OCI-LY7 (cell line): ENCODE data around the gene TAOK1. TPM values are rescaled to one million over a fixed set of nuclear protein-coding genes. Genes with fewer than 3 reads are reported as not detected.

Source experiments
- BruUV-seq: library from RNA; stranded (reverse); fragments of 400-500 nt; replicated peaks from 2 replicates; lab custom pipeline; 2021; lab: Mats Ljungman, UMichigan
- CTCF ChIA-PET: fragments of 300-600 bp; sonication (Branson Sonifier 250); formaldehyde crosslinking; loops from one replicate; lab custom pipeline; 2022; ENCODE audit warnings: antibody characterized with exemption; ENCODE audit not compliant: unreplicated experiment; lab: Charles Lee
- POLR2A ChIA-PET: fragments of 300-600 bp; sonication (Branson Sonifier 250); formaldehyde crosslinking; loops from one replicate; lab custom pipeline; 2022; ENCODE audit warnings: antibody characterized with exemption; lab: Charles Lee
- DNase-seq: peaks from one replicate; pipeline ENCODE4 v3.0.0-alpha.2; 2015; ENCODE audit warnings: low spot score
- H2AFZ ChIP-seq: fragments of 200-600 bp; sonication (generic), shearing (Covaris generic); 2 replicates; pipeline ENCODE4 v1.6.1; 2014; ENCODE audit warnings: mild to moderate bottlenecking, antibody characterized with exemption, low read length, moderate library complexity
- H3K27ac ChIP-seq: fragments of 200-600 bp; sonication (generic); 2 replicates; pipeline ENCODE4 v1.5.1; 2014; ENCODE audit warnings: mixed run types, low read depth, mild to moderate bottlenecking, moderate library complexity, low read length, inconsistent platforms; ENCODE audit not compliant: poor library complexity, severe bottlenecking
- H3K36me3 ChIP-seq: fragments of 200-600 bp; sonication (generic); 2 replicates; pipeline ENCODE4 v1.6.1; 2014; ENCODE audit warnings: mild to moderate bottlenecking, antibody characterized with exemption, low read length, moderate library complexity, mixed read lengths; ENCODE audit not compliant: insufficient read depth
- H3K4me1 ChIP-seq: fragments of 200-600 bp; sonication (generic); 2 replicates; pipeline ENCODE4 v1.5.1; 2014; ENCODE audit warnings: mild to moderate bottlenecking, low read length; ENCODE audit not compliant: insufficient read depth, poor library complexity, severe bottlenecking
- H3K4me2 ChIP-seq: fragments of 200-600 bp; sonication (generic); 2 replicates; pipeline ENCODE4 v1.6.1; 2014; ENCODE audit warnings: mild to moderate bottlenecking, low read length
- H3K4me3 ChIP-seq: fragments of 200-600 bp; sonication (generic); 2 replicates; pipeline ENCODE4 v1.5.1; 2014; ENCODE audit warnings: mild to moderate bottlenecking, low read depth, low read length; ENCODE audit not compliant: poor library complexity, severe bottlenecking
- H3K79me2 ChIP-seq: fragments of 200-600 bp; sonication (generic); 2 replicates; pipeline ENCODE4 v1.6.1; 2016; ENCODE audit warnings: low read depth, mild to moderate bottlenecking, low read length, moderate library complexity, mixed read lengths; ENCODE audit not compliant: insufficient read depth
- H3K9me2 ChIP-seq: fragments of 200-600 bp; sonication (generic); 2 replicates; pipeline ENCODE4 v1.6.1; 2016; ENCODE audit warnings: mild to moderate bottlenecking, low read length, mixed read lengths; ENCODE audit not compliant: insufficient read depth
- H3K9me3 ChIP-seq: fragments of 200-600 bp; sonication (generic); 2 replicates; pipeline ENCODE4 v1.6.1; 2014; ENCODE audit warnings: mild to moderate bottlenecking, mixed run types, low read length, mixed read lengths
- H4K20me1 ChIP-seq: fragments of 200-600 bp; sonication (generic); 2 replicates; pipeline ENCODE4 v1.6.1; 2014; ENCODE audit warnings: mild to moderate bottlenecking, antibody characterized with exemption, low read length, moderate library complexity, mixed read lengths; ENCODE audit not compliant: insufficient read depth
- EZH2phosphoT487 ChIP-seq: fragments of 200-600 bp; sonication (generic); IDR thresholded peaks from 2 replicates; pipeline ENCODE4 v1.6.1; 2018; ENCODE audit warnings: low read depth, borderline replicate concordance, mild to moderate bottlenecking, mixed run types, antibody characterized with exemption, low read length, moderate library complexity, mixed read lengths
- intact Hi-C: fragments of 100-400 bp; cut with micrococcal nuclease; formaldehyde crosslinking; loops from one replicate; pipeline ENCODE4 v1.10.0; 2022; ENCODE audit not compliant: unreplicated experiment
- total RNA-seq, 2 experiments: library from RNA; depleted of rRNA in 1 of 2; stranded (reverse); fragments of >200 nt in 1 of 2; shearing (Covaris generic) in 1 of 2; gene quantifications; 2 replicates each; pipeline ENCODE4 v1.2.3, GENCODE V29; 2014 to 2022
- TF ChIP-seq, protein P1 (sequence below): fragments of 200-600 bp; sonication (generic); conservative IDR thresholded peaks from 2 replicates; pipeline ENCODE4 v1.5.1; 2014; ENCODE audit warnings: mild to moderate bottlenecking, antibody characterized with exemption, low read length, moderate library complexity, mixed read lengths

TAOK1 gene
- total RNA-seq, 2 experiments from 2014 or later: 30.4 to 46.8 TPM

DNA sequence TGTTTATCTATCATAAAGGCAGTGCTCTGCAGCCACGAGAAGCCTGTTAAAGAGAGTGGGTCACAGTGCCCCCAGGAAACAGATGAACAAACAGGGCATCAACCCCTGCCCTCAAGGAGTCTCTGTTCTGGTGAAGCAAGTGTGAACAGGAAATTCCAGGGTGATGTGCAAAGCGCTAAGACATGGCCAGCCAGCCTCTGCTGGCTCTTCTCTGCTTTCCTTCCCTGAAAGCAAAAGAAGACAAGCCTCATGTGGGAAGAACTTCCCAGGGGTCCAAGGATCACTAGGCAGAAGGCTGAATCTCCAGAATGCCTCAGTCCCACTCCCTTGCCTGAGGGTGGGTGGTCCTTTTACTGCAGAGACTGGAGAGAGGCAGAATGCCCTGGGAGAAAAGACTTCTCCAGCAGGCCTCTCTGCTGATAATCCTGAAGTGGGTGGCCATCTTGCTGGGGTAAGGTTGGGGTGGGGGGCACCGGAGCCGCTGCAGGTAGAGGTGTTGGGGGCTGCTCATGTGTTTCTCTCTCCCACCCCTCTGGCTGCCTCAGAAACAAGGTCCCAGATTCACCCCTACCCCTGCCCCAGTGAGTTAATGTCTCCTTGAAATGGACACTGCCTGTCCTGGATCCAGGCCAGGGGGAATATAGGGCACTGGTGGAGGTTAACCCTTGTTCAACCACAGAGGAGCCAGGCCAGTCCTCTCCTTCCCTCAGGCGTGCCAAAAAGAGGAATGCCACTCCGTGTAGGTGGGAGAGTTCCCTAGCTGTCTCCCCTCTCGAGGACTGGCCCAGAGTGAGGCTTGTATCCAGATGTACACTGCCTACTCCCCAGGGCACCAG lies 205.2 kb downstream of the TAOK1 start:
- no peaks in the 10 kb centered on the region for H3K36me3 ChIP-seq
- no peak for TF ChIP-seq EZH2phosphoT487
- TF ChIP-seq, protein P1, sequence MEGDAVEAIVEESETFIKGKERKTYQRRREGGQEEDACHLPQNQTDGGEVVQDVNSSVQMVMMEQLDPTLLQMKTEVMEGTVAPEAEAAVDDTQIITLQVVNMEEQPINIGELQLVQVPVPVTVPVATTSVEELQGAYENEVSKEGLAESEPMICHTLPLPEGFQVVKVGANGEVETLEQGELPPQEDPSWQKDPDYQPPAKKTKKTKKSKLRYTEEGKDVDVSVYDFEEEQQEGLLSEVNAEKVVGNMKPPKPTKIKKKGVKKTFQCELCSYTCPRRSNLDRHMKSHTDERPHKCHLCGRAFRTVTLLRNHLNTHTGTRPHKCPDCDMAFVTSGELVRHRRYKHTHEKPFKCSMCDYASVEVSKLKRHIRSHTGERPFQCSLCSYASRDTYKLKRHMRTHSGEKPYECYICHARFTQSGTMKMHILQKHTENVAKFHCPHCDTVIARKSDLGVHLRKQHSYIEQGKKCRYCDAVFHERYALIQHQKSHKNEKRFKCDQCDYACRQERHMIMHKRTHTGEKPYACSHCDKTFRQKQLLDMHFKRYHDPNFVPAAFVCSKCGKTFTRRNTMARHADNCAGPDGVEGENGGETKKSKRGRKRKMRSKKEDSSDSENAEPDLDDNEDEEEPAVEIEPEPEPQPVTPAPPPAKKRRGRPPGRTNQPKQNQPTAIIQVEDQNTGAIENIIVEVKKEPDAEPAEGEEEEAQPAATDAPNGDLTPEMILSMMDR: no peak
- no peak overlapping the region for H3K27ac ChIP-seq
- peak overlapping the region; percentile 76; the same call in 1 of the 2 replicates for H3K4me2 ChIP-seq
- H3K4me1 ChIP-seq: peaks cover 34% of the 10 kb centered on the region
- intact Hi-C loops: no loop called here
- H3K9me3 ChIP-seq: no peaks in the 10 kb centered on the region
- H3K4me3 ChIP-seq: no peak overlapping the region
- no TSS peak for BruUV-seq
- CTCF ChIA-PET: no interaction called here
- no peaks in the 10 kb centered on the region for H3K9me2 ChIP-seq
- H3K79me2 ChIP-seq: peaks cover 7% of the 10 kb centered on the region; the same call in 1 of the 2 replicates
- DNase-seq: no peak
- POLR2A ChIA-PET: no interaction called here
- H4K20me1 ChIP-seq: peaks cover 11% of the 10 kb centered on the region; the same call in 1 of the 2 replicates
- H2AFZ ChIP-seq: no peak overlapping the region

DNA sequence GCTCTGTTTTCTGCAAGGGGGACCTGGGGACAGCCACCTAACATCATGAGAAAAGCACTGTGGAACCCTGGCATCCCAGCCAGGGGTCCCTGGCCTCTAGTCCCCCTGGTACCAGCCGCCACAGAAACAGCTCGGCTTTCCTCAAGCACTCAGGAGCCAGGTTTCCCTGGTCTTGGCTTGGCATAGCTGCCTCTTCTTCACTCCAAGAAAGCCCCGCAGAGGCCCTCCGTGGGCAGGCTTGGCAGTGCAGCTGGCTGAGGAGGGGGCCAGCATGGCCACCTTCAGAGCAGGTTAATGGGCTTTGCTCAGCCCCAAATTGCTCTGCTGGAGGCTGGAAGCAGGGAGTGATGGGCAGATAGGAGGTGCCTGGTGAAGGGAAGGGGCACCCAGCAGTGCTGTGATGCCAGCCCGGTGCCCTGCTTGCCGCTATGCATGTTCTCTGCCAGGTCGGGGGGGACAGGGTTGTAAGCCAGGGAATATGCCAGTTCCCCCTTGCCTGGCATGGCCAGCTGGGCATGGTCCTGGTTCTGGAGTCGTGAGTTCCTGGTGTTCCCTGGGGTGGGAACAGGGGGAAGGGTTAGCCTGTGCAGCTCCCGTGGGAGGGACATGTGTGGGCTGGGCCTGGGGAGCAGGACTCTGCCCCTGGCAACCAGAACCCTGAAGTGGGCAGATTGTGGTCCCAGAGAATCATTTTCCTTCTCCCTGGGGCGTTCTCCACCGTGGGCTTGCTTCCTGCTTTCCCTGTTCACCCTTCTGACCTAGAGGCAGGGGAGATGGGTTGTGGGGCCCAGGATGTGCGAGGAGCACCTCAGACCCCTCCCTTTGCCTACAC lies 206.0 kb downstream of the TAOK1 start:
- intact Hi-C loops: no loop called here
- DNase-seq: no peak
- TF ChIP-seq, protein P1: no peak
- no peak for TF ChIP-seq EZH2phosphoT487
- Histone ChIP-seq H3K4me2 (no peak overlapping the region), H3K9me3 (no peaks in the 10 kb centered on the region), H3K4me1 (peaks cover 32% of the 10 kb centered on the region), H4K20me1 (peaks cover 11% of the 10 kb centered on the region; the same call in 1 of the 2 replicates), H3K4me3 (no peak overlapping the region), H3K9me2 (no peaks in the 10 kb centered on the region), H3K27ac (no peak overlapping the region), H2AFZ (no peak overlapping the region), H3K79me2 (peaks cover 7% of the 10 kb centered on the region; the same call in 1 of the 2 replicates), H3K36me3 (no peaks in the 10 kb centered on the region)
- ChIA-PET CTCF (no interaction called here), POLR2A (no interaction called here)
- BruUV-seq: no TSS peak
